AG04449 (cell line): ENCODE results near the gene GADD45G.

ENCODE experiments used
- CTCF ChIA-PET: fragments of 350-600 bp; formaldehyde crosslinking; extraction: SDS; loops from one replicate; lab custom pipeline; 2021; ENCODE audit warnings: antibody characterized with exemption; lab: Yijun Ruan, JAX
- POLR2A ChIA-PET: fragments of 400-600, 350-600 bp; formaldehyde crosslinking; extraction: SDS; loops from one replicate; lab custom pipeline; 2020; ENCODE audit warnings: antibody characterized with exemption, inconsistent platforms; lab: Yijun Ruan, JAX
- DNase-seq: peaks from one replicate; pipeline ENCODE4 v3.0.0-alpha.2; 2010; ENCODE audit warnings: low read depth, low spot score
- H3K4me3 ChIP-seq: 2 replicates; pipeline ENCODE4 v1.5.1; 2011; ENCODE audit warnings: low read depth, mild to moderate bottlenecking, control low read depth, low read length
- CTCF ChIP-seq: IDR thresholded peaks from one replicate; pipeline ENCODE4 v1.5.1; 2011; ENCODE audit warnings: mild to moderate bottlenecking, moderate library complexity, low read length, control low read depth, inconsistent platforms; ENCODE audit not compliant: insufficient read depth; ENCODE audit errors: missing control alignments

Gene GADD45G

GRCh38 chr9:89646189-89646939 lies 41.6 kb downstream of the GADD45G start:
- CTCF ChIA-PET, result no interaction called here
- POLR2A ChIA-PET, result no interaction called here
- no peak for TF ChIP-seq CTCF
- H3K4me3 ChIP-seq, result no peak overlapping the region
- no peak for DNase-seq

GRCh38 chr9:89647366-89648128 lies 42.7 kb downstream of the GADD45G start:
- H3K4me3 ChIP-seq, result no peak overlapping the region
- no peak for TF ChIP-seq CTCF
- ChIA-PET CTCF (no interaction called here), POLR2A (no interaction called here)
- DNase-seq, result no peak

- no peak overlapping the region for H3K4me3 ChIP-seq
- DNase-seq, result no peak
- ChIA-PET POLR2A (no interaction called here), CTCF (no interaction called here)
- no peak for TF ChIP-seq CTCF
Observed at GRCh38 chr9:89648247-89649000, 43.6 kb downstream of the GADD45G start.

GRCh38 chr9:89649039-89649691 lies 44.4 kb downstream of the GADD45G start:
- POLR2A ChIA-PET, result no interaction called here
- H3K4me3 ChIP-seq, result no peak overlapping the region
- TF ChIP-seq CTCF, result no peak
- no peak for DNase-seq
- CTCF ChIA-PET, result no interaction called here

- ChIA-PET CTCF (no interaction called here), POLR2A (no interaction called here)
- no peak for TF ChIP-seq CTCF
- DNase-seq, result no peak
- H3K4me3 ChIP-seq, result no peak overlapping the region
Observed at GRCh38 chr9:89654025-89654662, 49.3 kb downstream of the GADD45G start.
